ENCODE measurements around the gene PIH1D2. TPM values are rescaled to one million over a fixed set of nuclear protein-coding genes. Genes with fewer than 3 reads are reported as not detected.
"Not testable (repeated sequence)": the region's sequence is repeated elsewhere in the genome, so short reads cannot be mapped to it uniquely, and the experiment has no call there.

PIH1D2 gene
- total RNA-seq, 4 donors from 2014 or later = 0.29 to 5.5 (median 1.6) TPM

DNA sequence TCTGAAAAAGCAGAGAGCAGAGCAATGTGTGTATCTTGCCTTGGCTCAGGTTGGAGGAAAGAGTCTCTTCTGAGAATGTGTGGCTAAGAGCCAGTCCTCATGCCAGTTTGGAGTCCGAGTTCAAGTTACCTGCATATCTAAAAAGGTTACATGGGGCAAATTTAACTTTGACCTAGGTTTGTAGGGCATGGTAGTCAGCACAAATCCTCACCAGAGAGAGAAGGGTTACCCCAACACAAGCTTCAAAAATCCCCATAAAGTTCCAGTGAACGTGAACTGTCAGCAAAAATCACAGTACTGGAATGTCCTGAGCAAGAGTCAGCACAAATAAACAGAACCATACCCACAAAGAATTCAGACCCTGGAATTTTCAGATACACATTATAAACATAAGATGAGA, 26.6 kb upstream of the PIH1D2 start:
- Histone ChIP-seq H3K9me3 (no peaks in the 10 kb centered on the region), H3K27ac (no peak overlapping the region), H3K36me3 (no peaks in the 10 kb centered on the region), H3K27me3 (no peaks in the 10 kb centered on the region), H3K4me1 (no peaks in the 10 kb centered on the region), H3K4me3 (no peak overlapping the region)
- no peak for DNase-seq
- TF ChIP-seq, protein P1, sequence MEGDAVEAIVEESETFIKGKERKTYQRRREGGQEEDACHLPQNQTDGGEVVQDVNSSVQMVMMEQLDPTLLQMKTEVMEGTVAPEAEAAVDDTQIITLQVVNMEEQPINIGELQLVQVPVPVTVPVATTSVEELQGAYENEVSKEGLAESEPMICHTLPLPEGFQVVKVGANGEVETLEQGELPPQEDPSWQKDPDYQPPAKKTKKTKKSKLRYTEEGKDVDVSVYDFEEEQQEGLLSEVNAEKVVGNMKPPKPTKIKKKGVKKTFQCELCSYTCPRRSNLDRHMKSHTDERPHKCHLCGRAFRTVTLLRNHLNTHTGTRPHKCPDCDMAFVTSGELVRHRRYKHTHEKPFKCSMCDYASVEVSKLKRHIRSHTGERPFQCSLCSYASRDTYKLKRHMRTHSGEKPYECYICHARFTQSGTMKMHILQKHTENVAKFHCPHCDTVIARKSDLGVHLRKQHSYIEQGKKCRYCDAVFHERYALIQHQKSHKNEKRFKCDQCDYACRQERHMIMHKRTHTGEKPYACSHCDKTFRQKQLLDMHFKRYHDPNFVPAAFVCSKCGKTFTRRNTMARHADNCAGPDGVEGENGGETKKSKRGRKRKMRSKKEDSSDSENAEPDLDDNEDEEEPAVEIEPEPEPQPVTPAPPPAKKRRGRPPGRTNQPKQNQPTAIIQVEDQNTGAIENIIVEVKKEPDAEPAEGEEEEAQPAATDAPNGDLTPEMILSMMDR (IDR thresholded peaks at IDR 0.05) = no peak
- TF ChIP-seq POLR2A (IDR thresholded peaks at IDR 0.05) = no peak
- intact Hi-C loops (cut with DNase I; ENCODE audit: low total_unique reads) = no loop called here

DNA sequence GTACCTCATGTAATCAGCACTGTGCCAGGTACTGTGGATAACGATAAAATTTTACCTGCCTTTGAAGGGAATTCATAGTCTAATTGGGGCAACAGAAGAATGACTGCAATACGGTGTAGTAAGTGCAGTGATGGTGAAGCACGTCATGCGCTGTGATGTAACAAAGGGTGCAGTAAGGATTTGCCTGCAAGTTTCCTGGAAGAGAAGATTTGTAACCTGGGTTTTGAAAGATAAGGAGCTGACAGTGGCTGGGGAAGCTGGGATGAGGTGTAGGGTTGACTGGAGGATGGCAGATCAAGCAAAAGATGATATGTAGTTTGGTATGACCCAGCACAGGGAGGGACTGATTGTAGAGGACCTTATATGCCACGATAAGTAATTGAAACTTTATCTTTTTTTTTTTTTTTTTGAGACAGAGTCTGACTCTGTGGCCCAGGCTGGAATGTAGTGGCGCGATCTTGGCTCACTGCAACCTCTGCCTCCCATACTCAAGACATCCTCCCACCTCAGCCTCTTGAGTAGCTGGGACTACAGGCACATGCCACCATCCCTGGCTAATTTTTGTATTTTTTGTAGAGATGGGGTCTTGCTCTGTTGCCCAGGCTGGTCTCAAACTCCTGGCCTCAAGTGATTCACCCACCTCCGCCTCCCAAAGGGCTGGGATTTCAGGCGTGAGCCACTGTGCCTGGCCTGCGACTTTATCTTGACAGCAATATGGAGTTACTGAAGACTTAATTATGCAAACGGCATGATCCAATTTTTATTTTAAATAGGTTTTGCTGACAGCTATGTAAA, 24.1 kb upstream of the PIH1D2 start:
- no peak for TF ChIP-seq POLR2A (IDR thresholded peaks at IDR 0.05)
- TF ChIP-seq, protein P1 (IDR thresholded peaks at IDR 0.05) = no peak
- no peak overlapping the region for H3K27ac ChIP-seq
- H3K36me3 ChIP-seq = no peaks in the 10 kb centered on the region
- DNase-seq = no peak
- H3K27me3 ChIP-seq = no peaks in the 10 kb centered on the region
- no peaks in the 10 kb centered on the region for H3K9me3 ChIP-seq
- intact Hi-C loops (cut with DNase I; ENCODE audit: low total_unique reads) = no loop called here
- H3K4me1 ChIP-seq = no peaks in the 10 kb centered on the region
- no peak overlapping the region for H3K4me3 ChIP-seq

DNA sequence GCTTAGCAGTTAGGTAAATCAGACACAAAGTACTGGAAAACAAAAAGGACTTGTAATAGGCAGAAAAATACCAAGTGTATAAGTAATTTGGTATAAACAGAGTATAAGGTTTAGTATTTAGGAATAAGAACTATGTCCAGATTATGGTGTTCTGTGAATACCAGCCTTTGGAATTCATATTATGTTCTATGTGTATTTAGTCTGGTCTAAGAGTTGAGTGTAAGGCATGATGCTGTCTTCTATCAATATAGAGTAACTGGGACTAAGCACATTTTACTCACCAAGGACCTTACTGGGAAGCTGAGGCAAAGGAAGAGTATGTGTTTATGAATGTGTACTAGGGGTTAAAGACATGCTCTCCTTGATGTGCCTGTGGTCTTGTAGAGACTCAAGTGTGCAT, 22.4 kb upstream of the PIH1D2 start:
- intact Hi-C loops (cut with DNase I; ENCODE audit: low total_unique reads) = no loop called here
- Histone ChIP-seq H3K27me3 (no peaks in the 10 kb centered on the region), H3K4me3 (no peak overlapping the region), H3K9me3 (no peaks in the 10 kb centered on the region), H3K36me3 (no peaks in the 10 kb centered on the region), H3K27ac (no peak overlapping the region), H3K4me1 (no peaks in the 10 kb centered on the region)
- no peak for DNase-seq
- no peak for TF ChIP-seq POLR2A (IDR thresholded peaks at IDR 0.05)
- TF ChIP-seq, protein P1 (IDR thresholded peaks at IDR 0.05) = no peak

DNA sequence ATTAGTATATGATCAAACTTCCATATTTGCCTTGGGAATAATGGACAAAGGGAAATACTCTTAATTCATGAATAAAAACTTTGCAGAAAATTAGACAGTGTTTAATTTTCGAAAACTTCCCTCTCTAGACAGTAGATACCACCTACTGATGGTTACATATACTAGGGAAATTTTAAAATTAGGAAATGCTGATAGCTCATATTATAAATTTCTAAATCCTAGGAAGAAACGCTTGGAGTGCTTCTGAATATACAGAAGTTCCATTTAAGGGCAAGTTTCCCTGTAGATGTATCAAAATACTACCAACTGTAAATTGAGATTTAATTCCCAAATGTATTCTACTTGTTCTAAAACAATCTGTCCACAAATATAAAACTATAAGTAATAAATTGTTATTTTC, 21.5 kb upstream of the PIH1D2 start:
- DNase-seq; H3K9me3 ChIP-seq; H3K27me3 ChIP-seq; H3K4me1 ChIP-seq; H3K4me3 ChIP-seq; H3K27ac ChIP-seq; H3K36me3 ChIP-seq; intact Hi-C loops (cut with DNase I; ENCODE audit: low total_unique reads): not testable (repeated sequence)

DNA sequence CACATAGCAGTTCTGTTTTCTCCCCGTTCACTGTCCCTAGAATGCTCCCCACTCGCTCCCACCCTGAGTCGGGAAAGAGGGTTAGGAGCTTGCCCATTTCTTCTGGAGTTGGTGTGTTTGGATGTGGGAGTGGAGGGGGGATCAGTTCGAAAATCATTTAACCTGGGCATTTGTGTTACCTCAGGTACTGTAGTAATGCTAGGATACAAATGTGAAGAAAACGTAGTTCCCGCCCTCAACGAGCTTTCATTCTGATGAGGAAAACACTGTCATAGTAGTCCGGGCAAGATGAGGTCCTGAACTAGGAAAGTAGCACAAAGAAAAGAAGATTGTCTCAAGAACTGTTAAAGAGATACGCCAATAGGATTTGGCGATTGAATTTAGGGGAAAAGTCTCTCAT, 13.4 kb upstream of the PIH1D2 start:
- H3K4me1 ChIP-seq = peaks cover 0 to 4% of the 10 kb centered on the region in 2 donors
- H3K27me3 ChIP-seq = no peaks in the 10 kb centered on the region
- intact Hi-C loops (cut with DNase I; ENCODE audit: low total_unique reads) = loop anchor here (10.0 kb wide), 1 partner anchor 212 kb away; the partner anchor contains the start of genes ALG9, CFAP68 and FDXACB1
- H3K36me3 ChIP-seq = no peaks in the 10 kb centered on the region
- no peak for DNase-seq
- no peaks in the 10 kb centered on the region for H3K9me3 ChIP-seq
- TF ChIP-seq, protein P1 (IDR thresholded peaks at IDR 0.05) = no peak
- TF ChIP-seq POLR2A (IDR thresholded peaks at IDR 0.05) = no peak
- H3K27ac ChIP-seq = peak overlapping the region; percentile 76 to 83
- H3K4me3 ChIP-seq = peak overlapping the region; percentile 75 to 93

All from uterus (tissue), 4 donors.